Stimulated activated memory B cell treated with anti-CD40 and anti-IgM and Interleukin-4, amounts not matched to agents 10 μg/mL and 1 μg/mL and 100 μg/mL, for 72 hours (primary cell): Measurements from ENCODE around the gene PTGES.
"Not testable (repeated sequence)": the region's sequence is repeated elsewhere in the genome, so short reads cannot be mapped to it uniquely, and the experiment has no call there.

Experiments
- ATAC-seq: fragments of 150-1000 bp; cut with Tn5 transposase; 2 replicates; pipeline ENCODE4 v1.10.0; 2021
- H3K27ac Mint-ChIP-seq: one replicate; pipeline ENCODE4 v1.8.0; 2022; ENCODE audit warnings: mild to moderate bottlenecking, mixed read lengths
- H3K27me3 Mint-ChIP-seq: one replicate; pipeline ENCODE4 v1.8.0; 2022; ENCODE audit warnings: mixed read lengths
- H3K36me3 Mint-ChIP-seq: one replicate; pipeline ENCODE4 v1.8.0; 2022; ENCODE audit warnings: mixed read lengths
- H3K4me1 Mint-ChIP-seq: one replicate; pipeline ENCODE4 v1.8.0; 2022; ENCODE audit warnings: mixed read lengths
- H3K4me3 Mint-ChIP-seq: one replicate; pipeline ENCODE4 v1.8.0; 2022; ENCODE audit warnings: mild to moderate bottlenecking, moderate library complexity, mixed read lengths
- H3K9me3 Mint-ChIP-seq: one replicate; pipeline ENCODE4 v1.8.0; 2022; ENCODE audit warnings: mixed read lengths

The PTGES gene

DNA sequence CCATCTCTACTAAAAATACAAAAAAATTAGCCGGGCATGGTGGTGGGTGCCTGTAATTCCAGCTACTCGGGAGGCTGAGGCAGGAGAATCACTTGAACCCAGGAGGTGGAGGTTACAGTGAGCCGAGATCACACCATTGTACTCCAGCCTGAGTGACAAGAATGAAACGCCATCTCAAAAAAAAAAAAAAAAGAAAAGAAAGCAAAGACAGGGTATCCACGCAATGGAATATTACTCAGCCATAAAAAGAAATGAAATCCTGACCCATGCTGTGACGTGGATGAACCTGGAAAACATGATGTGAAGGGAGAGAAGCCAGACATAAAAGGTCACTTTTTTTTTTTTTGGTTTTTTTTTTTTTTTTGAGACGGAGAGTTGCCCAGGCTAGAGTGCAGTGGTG is 7.9 kb upstream of the PTGES start:
- H3K27me3 Mint-ChIP-seq: peaks cover 46% of the 10 kb centered on the region
- not testable (repeated sequence) for H3K4me3 Mint-ChIP-seq, H3K9me3 Mint-ChIP-seq, H3K27ac Mint-ChIP-seq, ATAC-seq, H3K36me3 Mint-ChIP-seq
- H3K4me1 Mint-ChIP-seq: peaks cover 13% of the 10 kb centered on the region

DNA sequence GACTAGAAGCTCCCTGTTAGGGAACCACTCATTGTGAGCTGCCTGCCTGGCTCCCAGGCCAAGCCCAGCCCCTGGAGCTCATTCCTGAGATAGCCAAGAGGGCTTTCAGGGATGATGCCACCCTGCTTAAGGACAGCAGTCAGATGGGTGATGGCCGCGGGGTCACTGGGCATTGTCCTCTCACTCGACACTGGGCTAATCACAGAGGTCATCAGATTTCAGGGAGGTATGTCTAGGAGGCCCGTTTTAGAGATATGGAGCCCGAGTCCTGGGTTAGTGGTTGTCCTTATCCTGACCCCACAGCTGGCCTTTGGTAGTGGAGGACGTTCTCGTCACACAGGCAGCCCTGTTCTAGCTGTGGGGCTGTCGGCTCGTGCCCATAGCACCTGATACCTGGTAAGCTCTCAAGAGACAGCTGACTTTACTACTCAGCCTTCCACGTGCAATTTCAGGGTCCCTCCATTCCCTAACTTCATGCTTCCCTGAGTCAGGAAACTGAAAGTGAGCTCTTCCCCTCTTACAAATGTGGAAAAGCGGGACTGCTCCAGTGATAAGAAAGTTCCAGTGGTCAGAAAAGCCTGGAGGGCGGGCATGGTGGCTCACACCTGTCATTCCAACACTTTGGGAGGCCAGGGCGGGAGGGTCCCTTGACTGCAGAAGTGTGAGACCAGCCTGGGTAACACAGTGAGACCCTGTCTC is 7.1 kb upstream of the PTGES start:
- ATAC-seq: no peak
- Mint-ChIP-seq H3K27ac (no peak overlapping the region), H3K27me3 (peaks cover 55% of the 10 kb centered on the region), H3K4me1 (peaks cover 13% of the 10 kb centered on the region), H3K9me3 (no peaks in the 10 kb centered on the region), H3K4me3 (no peak overlapping the region), H3K36me3 (no peaks in the 10 kb centered on the region)

DNA sequence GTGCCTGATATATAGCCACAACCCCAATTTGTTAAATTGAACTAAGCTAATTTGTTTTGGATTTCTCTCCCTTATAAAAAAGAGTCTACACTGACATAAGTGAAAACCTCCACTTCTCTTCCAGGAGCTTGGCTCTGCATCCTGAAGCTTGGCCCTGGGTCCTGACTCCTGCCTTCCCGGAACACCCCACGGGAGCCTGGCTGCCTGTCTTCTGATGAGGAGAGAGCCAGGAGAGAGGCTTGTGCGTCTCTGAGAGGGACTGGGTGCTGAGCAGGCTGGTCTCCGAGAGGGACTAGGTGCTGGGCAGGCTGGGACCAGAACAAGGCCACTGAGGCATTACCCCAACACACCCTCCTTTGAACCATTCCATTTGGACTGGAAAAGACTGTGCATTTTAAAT is 6.5 kb upstream of the PTGES start:
- H3K27me3 Mint-ChIP-seq: peaks cover 60% of the 10 kb centered on the region
- no peak overlapping the region for H3K27ac Mint-ChIP-seq
- H3K4me3 Mint-ChIP-seq: no peak overlapping the region
- no peak for ATAC-seq
- no peaks in the 10 kb centered on the region for H3K9me3 Mint-ChIP-seq
- no peaks in the 10 kb centered on the region for H3K36me3 Mint-ChIP-seq
- peaks cover 13% of the 10 kb centered on the region for H3K4me1 Mint-ChIP-seq

DNA sequence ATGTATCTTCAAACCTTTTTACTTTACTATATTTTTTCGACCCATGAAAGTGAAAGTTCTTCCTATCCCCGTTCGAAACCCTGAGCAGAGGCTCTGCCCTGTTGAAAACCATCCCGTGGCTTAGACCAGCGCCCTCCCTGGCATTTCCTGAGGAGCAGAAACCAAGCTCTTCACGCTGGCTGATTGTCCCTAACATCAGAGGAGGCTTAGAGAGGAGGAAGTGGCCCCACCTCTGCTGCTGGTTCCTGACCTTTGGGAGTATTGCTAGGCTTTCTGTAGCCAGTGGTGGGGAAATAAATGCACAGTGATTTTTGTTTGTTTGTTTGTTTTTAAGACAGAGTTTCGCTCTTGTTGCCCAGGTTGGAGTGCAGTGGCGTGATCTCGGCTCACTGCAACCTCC is 4.2 kb upstream of the PTGES start:
- peak overlapping the region; percentile 2 for H3K27ac Mint-ChIP-seq
- H3K4me1 Mint-ChIP-seq: peaks cover 23% of the 10 kb centered on the region
- ATAC-seq: peak; percentile 67
- peaks cover 77% of the 10 kb centered on the region for H3K27me3 Mint-ChIP-seq
- no peaks in the 10 kb centered on the region for H3K36me3 Mint-ChIP-seq
- no peaks in the 10 kb centered on the region for H3K9me3 Mint-ChIP-seq
- H3K4me3 Mint-ChIP-seq: peak overlapping the region; percentile 50

DNA sequence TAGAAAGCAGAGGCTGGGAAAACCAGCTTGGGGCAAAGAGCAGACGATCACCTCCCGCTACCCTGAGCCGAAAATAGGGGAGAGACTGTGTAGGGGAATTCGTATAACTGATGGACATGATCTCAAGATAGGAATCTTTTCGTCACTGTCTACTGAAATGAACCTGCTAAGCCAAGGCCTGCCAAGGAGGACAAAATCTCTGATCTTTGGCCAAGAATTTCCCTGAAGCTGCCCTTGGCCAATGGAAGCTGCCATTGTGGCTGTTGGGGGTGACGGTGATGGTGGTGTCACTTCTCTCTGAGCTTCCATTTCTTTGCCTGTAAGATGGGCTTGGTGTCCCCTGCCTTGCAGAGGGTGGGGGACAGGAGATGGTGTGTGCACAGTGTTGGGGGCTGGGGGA is 3.3 kb upstream of the PTGES start:
- H3K4me3 Mint-ChIP-seq: no peak overlapping the region
- peaks cover 23% of the 10 kb centered on the region for H3K4me1 Mint-ChIP-seq
- no peaks in the 10 kb centered on the region for H3K36me3 Mint-ChIP-seq
- H3K27me3 Mint-ChIP-seq: peaks cover 71% of the 10 kb centered on the region
- no peaks in the 10 kb centered on the region for H3K9me3 Mint-ChIP-seq
- ATAC-seq: no peak
- no peak overlapping the region for H3K27ac Mint-ChIP-seq

DNA sequence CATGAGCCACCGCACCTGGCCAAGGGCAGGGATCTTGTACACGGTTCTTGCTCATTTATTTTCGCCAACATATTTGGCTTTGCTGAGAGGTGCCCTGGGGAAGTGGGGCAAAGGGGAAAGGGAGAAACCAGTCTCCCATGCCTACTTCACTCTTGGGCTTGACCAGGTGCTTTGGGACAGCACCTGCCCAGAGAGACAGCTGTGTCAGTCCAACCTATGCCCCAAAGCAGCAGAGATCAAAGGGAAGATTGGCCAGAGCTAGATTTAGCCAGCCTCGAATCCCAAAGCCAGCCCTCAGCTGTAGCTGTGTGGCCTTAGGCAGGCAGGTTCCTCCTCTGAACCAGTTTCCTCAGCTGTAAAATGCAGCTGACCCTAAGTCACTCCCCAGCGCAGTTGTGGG is 2.3 kb upstream of the PTGES start:
- Mint-ChIP-seq H3K27ac (no peak overlapping the region), H3K9me3 (no peaks in the 10 kb centered on the region), H3K4me1 (peaks cover 23% of the 10 kb centered on the region), H3K36me3 (no peaks in the 10 kb centered on the region), H3K27me3 (peaks cover 65% of the 10 kb centered on the region), H3K4me3 (no peak overlapping the region)
- ATAC-seq: no peak

DNA sequence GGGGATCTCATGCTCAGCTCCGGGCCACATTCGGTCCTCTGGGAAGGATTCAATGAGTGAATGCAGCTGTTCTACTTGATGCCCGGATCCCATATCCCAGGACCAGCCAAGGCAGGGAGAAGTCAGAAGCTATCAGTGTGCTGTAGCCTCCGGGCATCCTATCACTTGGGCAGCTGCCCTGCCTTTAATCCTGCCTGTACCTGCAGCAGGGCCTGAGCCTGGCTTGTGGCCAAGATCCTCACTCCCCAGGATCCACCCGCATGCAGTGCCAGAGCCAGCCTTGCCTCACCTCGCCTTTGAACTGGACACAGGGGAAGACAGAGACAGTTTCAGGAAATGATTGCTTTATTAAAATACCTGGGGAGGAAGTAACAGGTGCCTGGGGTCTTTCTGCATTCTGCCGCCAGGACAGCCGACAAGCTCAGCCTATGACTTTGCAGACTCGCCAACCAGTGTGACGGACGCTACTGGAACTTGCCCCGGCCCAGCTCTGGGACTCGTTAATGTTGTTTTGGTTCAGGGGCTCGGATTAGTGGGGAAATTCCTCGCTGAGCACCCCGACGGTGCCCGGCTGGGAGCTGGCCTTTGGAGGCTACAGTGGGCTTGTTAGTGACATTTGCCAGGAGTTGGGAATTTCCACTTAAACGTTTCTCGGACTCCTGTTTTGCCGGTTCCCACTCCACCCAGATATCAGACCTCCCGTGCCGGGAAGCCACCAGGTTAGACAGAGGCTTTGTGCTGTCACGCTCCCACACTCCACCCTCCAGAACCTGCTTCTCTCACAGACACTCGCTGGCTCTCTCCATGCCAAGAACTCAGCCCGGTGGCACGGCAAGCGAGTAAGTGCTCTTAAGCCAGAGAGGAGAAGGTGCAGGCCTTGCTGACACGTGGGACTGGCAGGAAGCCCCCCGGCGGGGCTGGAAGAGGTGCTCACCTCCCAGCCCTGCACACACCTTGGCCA is 721 bp downstream of the PTGES start:
- Mint-ChIP-seq H3K4me1 (peaks cover 15% of the 10 kb centered on the region), H3K4me3 (no peak overlapping the region), H3K27ac (no peak overlapping the region), H3K9me3 (no peaks in the 10 kb centered on the region), H3K27me3 (peaks cover 43% of the 10 kb centered on the region), H3K36me3 (no peaks in the 10 kb centered on the region)
- no peak for ATAC-seq

DNA sequence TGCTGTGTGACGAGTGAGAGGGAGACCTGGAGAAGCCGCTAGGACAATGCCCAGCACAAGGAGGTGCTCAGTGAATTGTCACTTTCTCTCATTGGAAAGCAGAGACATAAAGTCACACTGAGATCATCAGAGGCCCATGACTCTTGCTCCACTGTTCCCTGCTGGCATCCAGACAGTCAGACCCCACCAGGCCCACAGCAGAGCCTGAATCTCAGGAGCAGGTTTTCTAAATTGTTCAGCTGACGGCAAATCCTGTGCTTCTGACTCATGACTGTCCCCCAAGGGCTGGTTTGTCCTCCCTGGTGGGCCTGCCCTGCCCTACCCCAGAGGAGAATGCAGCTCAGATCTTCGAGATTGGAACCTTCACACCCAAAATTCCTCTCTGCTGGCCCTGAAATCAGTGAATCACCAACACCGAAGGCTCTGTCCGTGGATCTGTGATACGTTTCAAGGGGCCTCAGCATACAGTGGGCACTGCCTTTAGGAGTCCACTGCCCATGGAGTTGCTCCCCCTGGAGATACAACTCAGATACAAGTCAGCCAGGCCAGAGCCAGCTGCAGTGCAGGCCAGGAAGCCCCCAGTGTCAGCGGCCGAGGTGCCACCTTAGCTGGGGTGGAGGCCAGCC is 2.7 kb downstream of the PTGES start:
- H3K27ac Mint-ChIP-seq: no peak overlapping the region
- peaks cover 17% of the 10 kb centered on the region for H3K4me1 Mint-ChIP-seq
- H3K9me3 Mint-ChIP-seq: no peaks in the 10 kb centered on the region

DNA sequence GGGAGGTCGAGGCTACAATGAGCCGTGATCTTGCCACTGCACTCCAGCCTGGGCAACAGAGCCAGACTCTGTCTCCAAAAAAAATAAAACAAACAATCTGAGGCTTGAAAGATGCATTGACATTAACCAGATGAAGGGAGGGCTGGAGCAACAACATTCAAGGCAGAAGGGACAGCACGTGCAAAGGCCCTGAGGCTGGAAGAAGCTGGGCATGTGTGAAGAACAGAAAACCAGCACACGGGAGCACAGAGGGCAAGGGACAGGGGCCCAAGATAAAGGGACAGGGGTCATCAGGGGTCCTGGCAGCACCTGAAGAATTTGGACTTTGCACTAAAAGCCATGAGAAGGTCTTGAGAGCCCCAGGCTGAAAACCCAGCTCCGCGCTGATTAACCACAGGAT is 3.3 kb downstream of the PTGES start:
- no peak overlapping the region for H3K27ac Mint-ChIP-seq
- ATAC-seq: no peak
- H3K4me3 Mint-ChIP-seq: no peak overlapping the region
- peaks cover 27% of the 10 kb centered on the region for H3K27me3 Mint-ChIP-seq
- H3K4me1 Mint-ChIP-seq: peaks cover 17% of the 10 kb centered on the region
- H3K9me3 Mint-ChIP-seq: no peaks in the 10 kb centered on the region
- H3K36me3 Mint-ChIP-seq: no peaks in the 10 kb centered on the region

More for the DNA sequence above, 2.7 kb downstream of the PTGES start:
- Mint-ChIP-seq H3K36me3 (no peaks in the 10 kb centered on the region), H3K27me3 (peaks cover 32% of the 10 kb centered on the region), H3K4me3 (no peak overlapping the region)
- ATAC-seq: no peak

DNA sequence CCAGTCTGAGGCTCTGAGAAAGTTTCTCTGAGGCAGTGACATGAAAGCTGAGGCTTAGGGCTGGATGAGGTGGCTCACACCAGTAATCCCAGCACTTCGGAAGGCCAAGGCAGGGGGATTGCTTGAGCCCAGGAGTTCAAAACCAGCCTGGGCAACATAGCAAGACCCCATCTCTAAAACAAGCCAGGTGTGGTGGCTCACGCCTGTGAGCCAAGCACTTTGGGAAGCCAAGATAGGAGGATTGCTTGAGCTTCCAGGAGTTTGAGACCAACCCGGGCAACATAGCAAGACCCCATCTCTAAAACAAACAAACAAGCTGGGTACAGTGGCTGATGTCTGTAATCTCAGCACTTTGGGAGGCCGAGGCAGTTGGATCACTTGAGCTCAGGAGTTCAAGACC is 3.8 kb downstream of the PTGES start:
- not testable (repeated sequence) for ATAC-seq, H3K27ac Mint-ChIP-seq, H3K4me3 Mint-ChIP-seq, H3K36me3 Mint-ChIP-seq, H3K9me3 Mint-ChIP-seq
- peaks cover 25% of the 10 kb centered on the region for H3K27me3 Mint-ChIP-seq
- peaks cover 17% of the 10 kb centered on the region for H3K4me1 Mint-ChIP-seq

DNA sequence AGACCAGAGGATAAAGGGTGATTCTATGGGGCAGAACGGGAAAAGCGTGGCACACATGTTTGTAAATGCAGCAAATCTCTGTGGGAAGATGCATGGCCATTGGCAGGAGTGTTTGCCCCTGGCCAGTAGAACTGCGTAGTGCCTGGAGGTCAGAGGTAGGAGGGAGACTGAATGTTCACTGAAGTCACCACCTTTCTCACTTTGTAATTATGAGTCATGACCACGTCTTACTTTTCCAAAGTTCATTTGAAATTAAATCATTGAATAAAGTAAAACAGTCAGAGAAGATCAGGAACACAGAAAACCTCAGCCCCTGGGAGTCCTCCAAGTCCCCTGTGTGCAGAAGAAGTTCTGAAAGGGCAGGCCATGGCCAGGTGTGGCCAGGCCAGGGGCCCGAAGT is 4.6 kb downstream of the PTGES start:
- ATAC-seq: no peak
- no peak overlapping the region for H3K27ac Mint-ChIP-seq
- no peaks in the 10 kb centered on the region for H3K36me3 Mint-ChIP-seq
- no peaks in the 10 kb centered on the region for H3K9me3 Mint-ChIP-seq
- peaks cover 23% of the 10 kb centered on the region for H3K27me3 Mint-ChIP-seq
- H3K4me3 Mint-ChIP-seq: no peak overlapping the region
- peaks cover 16% of the 10 kb centered on the region for H3K4me1 Mint-ChIP-seq

DNA sequence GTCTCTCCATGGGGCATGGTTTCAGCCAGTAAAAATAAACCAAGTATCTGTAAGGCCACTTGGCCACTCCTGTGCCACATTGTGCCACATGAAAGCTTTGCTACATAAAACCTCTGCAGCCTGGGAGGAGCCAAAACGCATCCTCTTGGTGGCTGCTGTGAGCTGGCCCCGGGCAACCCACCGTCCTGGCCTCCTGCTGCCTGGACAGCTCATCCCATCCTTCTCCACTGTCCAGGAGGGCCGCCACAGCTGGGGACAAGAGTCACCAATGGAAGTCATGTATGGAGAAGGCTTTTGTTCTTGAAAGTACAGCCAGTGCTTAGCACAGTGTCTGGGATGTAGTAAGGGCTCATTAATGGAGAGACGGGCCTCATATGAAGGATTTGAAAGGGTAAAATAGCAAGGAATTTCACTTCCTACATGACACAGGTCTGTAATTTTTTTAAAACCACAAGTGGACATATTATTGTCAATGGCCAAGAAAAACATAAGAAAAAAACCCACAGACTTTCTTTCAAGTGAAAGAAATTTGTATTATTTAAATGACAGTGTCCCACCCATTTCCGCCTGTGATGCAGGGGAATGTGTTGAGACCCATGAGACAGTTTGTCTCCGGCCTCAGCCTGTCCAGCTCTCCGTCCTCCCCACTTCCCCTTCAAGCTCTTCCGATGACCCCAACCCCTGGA is 6.6 kb downstream of the PTGES start:
- H3K4me3 Mint-ChIP-seq: no peak overlapping the region
- H3K27me3 Mint-ChIP-seq: peaks cover 8% of the 10 kb centered on the region
- peak; percentile 4 for ATAC-seq
- H3K36me3 Mint-ChIP-seq: no peaks in the 10 kb centered on the region
- H3K27ac Mint-ChIP-seq: no peak overlapping the region
- peaks cover 7% of the 10 kb centered on the region for H3K4me1 Mint-ChIP-seq
- no peaks in the 10 kb centered on the region for H3K9me3 Mint-ChIP-seq

DNA sequence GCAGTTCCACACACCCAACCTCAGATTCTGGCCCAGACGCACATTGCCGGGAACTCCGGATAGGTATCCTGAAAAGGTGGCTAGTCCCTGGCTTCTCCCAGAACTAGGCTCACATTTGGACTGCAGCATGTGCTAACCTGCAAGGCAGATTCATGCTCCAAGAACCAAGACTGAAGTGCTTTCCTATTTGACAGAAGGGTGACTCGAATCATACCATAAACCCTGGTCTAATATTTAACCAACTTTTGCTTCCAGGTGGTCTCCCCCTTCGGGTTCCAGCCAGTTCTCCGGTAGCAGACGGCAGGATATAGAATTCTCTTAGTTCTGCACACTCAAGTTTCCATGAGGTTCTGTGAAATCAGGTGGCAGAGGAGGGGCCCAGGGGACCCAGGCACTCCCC is 7.6 kb downstream of the PTGES start:
- ATAC-seq: no peak
- Mint-ChIP-seq H3K4me3 (no peak overlapping the region), H3K27ac (no peak overlapping the region)

DNA sequence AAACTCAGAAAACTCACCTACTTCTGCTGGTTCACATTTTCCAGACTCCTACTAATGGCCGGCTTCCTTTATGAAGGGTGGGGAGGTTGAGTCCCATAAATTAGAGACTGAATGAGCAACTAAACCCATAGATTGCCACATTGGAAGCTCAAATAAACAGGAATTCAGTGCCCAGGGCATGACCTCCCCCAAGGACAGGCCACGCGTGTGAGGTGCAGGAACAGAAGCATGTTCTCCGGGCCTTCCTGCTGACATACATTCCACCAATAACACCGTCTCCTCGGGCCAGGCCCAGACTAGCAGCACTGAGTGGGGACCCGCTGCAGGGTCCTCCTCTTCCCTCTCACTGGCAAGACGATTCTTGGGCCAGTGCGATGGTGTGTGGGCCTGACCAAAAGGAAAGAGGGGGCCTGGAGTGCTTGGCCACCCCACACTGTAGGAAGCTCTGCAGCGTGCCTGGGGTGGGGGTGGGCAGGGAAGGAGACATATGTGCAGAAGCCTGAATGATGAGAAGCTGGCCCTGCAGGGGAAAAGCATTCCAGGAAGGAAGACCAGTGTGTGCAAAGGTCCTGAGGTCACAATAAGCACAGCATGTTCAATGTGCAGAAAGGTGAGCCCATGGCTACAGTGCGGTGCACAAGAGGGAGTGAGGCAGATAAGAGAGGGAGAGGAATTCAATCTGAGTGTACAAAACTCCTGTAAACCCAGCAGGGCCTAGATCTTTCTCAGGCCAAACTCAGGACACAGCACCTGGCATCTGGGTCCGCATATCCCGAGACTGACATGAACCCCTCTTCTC is 12.0 kb downstream of the PTGES start:
- no peak for ATAC-seq
- H3K4me1 Mint-ChIP-seq: peaks cover 12% of the 10 kb centered on the region
- H3K4me3 Mint-ChIP-seq: no peak overlapping the region
- H3K36me3 Mint-ChIP-seq: no peaks in the 10 kb centered on the region
- H3K27ac Mint-ChIP-seq: no peak overlapping the region
- no peaks in the 10 kb centered on the region for H3K9me3 Mint-ChIP-seq
- H3K27me3 Mint-ChIP-seq: peaks cover 34% of the 10 kb centered on the region

More for the DNA sequence above, 7.6 kb downstream of the PTGES start:
- Mint-ChIP-seq H3K9me3 (no peaks in the 10 kb centered on the region), H3K36me3 (no peaks in the 10 kb centered on the region), H3K4me1 (peaks cover 7% of the 10 kb centered on the region), H3K27me3 (peaks cover 15% of the 10 kb centered on the region)
